ENCODE data around the gene SHE. TPM values are rescaled to one million over a fixed set of nuclear protein-coding genes. Genes with fewer than 3 reads are reported as not detected.

The SHE gene
- total and polyA plus RNA-seq, 2 experiments from 2014 or later: 0.23 to 0.69 TPM

- Histone ChIP-seq H3K27me3 (ENCODE audit: insufficient read depth) (no peaks in the 10 kb centered on the region), H2AFZ (no peak overlapping the region), H3K27ac (ENCODE audit: low read depth) (no peak overlapping the region), H3K9me2 (ENCODE audit: insufficient read depth) (no peaks in the 10 kb centered on the region), H3K79me2 (replicated peaks; ENCODE audit: insufficient read depth) (no peaks in the 10 kb centered on the region), H3K4me2 (no peak overlapping the region), H3K4me3 (no peak overlapping the region), H4K20me1 (replicated peaks; ENCODE audit: insufficient read depth) (no peaks in the 10 kb centered on the region), H3K36me3 (ENCODE audit: insufficient read depth) (no peaks in the 10 kb centered on the region), H3F3A (replicated peaks; ENCODE audit: low read depth) (no peaks in the 10 kb centered on the region), H3K4me1 (ENCODE audit: insufficient read depth) (no peaks in the 10 kb centered on the region; the same call in 1 of the 2 replicates)
- TF ChIP-seq JUNB (IDR thresholded peaks at IDR 0.05; ENCODE audit: unreplicated experiment) (no peak), ZNF114 (CRISPR knock-in tag; IDR thresholded peaks at IDR 0.05) (no peak), ZNF331 (CRISPR knock-in tag; IDR thresholded peaks at IDR 0.05; ENCODE audit: low read depth) (no peak), POLR2AphosphoS5 (IDR thresholded peaks at IDR 0.05; ENCODE audit: low read depth) (no peak), CREB1 (CRISPR knock-in tag; IDR thresholded peaks at IDR 0.05; ENCODE audit: low read depth) (no peak), NANOG (IDR thresholded peaks at IDR 0.05; ENCODE audit: borderline replicate concordance) (no peak), ETS1 (IDR thresholded peaks at IDR 0.05) (no peak), CTCF (conservative IDR thresholded peaks at IDR 0.05; ENCODE audit: low read depth in 2 of 2) (no peak), EZH2 (IDR thresholded peaks at IDR 0.05; ENCODE audit: low read depth, unreplicated experiment) (no peak), ZNF462 (CRISPR knock-in tag; IDR thresholded peaks at IDR 0.05) (no peak)
- ATAC-seq (no peak), DNase-seq (ENCODE audit: low spot score) (no peak)
- Mint-ChIP-seq H3K36me3 (ENCODE audit: low read depth) (no peaks in the 10 kb centered on the region), H3K9me3 (no peaks in the 10 kb centered on the region), H3K4me3 (no peak overlapping the region), H3K4me1 (peaks cover 16% of the 10 kb centered on the region), H3K27ac (no peak overlapping the region), H3K27me3 (ENCODE audit: insufficient read depth, low read depth, poor library complexity) (peaks cover 2% of the 10 kb centered on the region)
Measured at GRCh38 chr1:154467434-154468102, 34.6 kb downstream of the SHE start.
